SJSA1 (cell line): ENCODE results near the gene CD2. TPM values are rescaled to one million over a fixed set of nuclear protein-coding genes. Genes with fewer than 3 reads are reported as not detected.

ENCODE experiments used
- DNase-seq, 2 experiments: peaks; one replicate each; pipeline ENCODE4 v3.0.0-alpha.2; 2015 to 2020; ENCODE audit warnings: low spot score in 2 of 2, low read depth in 1 of 2
- H3K27ac ChIP-seq: fragments of 250-450 bp; sonication (Bioruptor Pico); 2 replicates; pipeline ENCODE4 v1.5.1; 2020; ENCODE audit warnings: mild to moderate bottlenecking, moderate library complexity
- H3K27me3 ChIP-seq: fragments of 250-450 bp; sonication (Bioruptor Pico); replicated peaks from 2 replicates; pipeline ENCODE4 v1.5.1; 2020; ENCODE audit warnings: mild to moderate bottlenecking, moderate library complexity
- H3K36me3 ChIP-seq: fragments of 250-450 bp; sonication (Bioruptor Pico); 2 replicates; pipeline ENCODE4 v1.5.1; 2020; ENCODE audit warnings: mild to moderate bottlenecking
- H3K4me1 ChIP-seq: fragments of 250-450 bp; sonication (Bioruptor Pico); replicated peaks from 2 replicates; pipeline ENCODE4 v1.6.1; 2021; ENCODE audit warnings: mild to moderate bottlenecking
- H3K4me3 ChIP-seq: fragments of 250-450 bp; sonication (Bioruptor Pico); 2 replicates; pipeline ENCODE4 v1.5.1; 2020; ENCODE audit warnings: mild to moderate bottlenecking
- H3K9me3 ChIP-seq: fragments of 250-450 bp; sonication (Bioruptor Pico); replicated peaks from 2 replicates; pipeline ENCODE4 v1.5.1; 2020; ENCODE audit warnings: mild to moderate bottlenecking
- total RNA-seq: library from RNA; depleted of rRNA; stranded (reverse); fragments of >200 nt; shearing (Covaris generic); gene quantifications from 2 replicates; pipeline ENCODE4 v1.2.3, GENCODE V29; 2014

Gene CD2
- total RNA-seq, 1 experiment from 2014 or later = not detected

DNA sequence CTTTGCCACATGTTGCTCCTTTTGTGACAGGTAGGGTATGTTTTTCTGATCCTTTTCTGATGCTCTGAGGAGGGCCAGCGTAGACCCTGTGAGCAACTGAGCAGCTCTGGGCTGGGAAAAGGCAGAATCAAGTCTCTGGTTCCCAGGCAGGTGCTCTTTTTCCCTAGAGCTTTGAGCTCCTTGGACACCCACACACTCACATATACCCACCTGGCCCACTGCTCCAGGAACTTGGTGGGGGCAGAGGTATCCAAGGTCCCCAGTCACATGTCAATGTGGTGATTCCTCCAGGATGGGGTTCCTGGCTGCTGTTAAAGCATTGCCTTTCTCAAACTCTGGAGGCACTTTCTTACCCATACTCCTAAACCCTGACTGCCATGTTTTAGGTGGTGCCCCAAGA lies 5.4 kb downstream of the CD2 start:
- Histone ChIP-seq H3K36me3 (no peaks in the 10 kb centered on the region), H3K4me1 (no peaks in the 10 kb centered on the region), H3K4me3 (no peak overlapping the region), H3K9me3 (no peaks in the 10 kb centered on the region), H3K27me3 (no peaks in the 10 kb centered on the region), H3K27ac (no peak overlapping the region)
- no peak for DNase-seq

- Histone ChIP-seq H3K36me3 (no peaks in the 10 kb centered on the region), H3K9me3 (no peaks in the 10 kb centered on the region), H3K27me3 (no peaks in the 10 kb centered on the region), H3K27ac (no peak overlapping the region), H3K4me1 (no peaks in the 10 kb centered on the region), H3K4me3 (no peak overlapping the region)
- no peak for DNase-seq
Measured at GRCh38 chr1:116760487-116760886, 6.3 kb downstream of the CD2 start.

DNA sequence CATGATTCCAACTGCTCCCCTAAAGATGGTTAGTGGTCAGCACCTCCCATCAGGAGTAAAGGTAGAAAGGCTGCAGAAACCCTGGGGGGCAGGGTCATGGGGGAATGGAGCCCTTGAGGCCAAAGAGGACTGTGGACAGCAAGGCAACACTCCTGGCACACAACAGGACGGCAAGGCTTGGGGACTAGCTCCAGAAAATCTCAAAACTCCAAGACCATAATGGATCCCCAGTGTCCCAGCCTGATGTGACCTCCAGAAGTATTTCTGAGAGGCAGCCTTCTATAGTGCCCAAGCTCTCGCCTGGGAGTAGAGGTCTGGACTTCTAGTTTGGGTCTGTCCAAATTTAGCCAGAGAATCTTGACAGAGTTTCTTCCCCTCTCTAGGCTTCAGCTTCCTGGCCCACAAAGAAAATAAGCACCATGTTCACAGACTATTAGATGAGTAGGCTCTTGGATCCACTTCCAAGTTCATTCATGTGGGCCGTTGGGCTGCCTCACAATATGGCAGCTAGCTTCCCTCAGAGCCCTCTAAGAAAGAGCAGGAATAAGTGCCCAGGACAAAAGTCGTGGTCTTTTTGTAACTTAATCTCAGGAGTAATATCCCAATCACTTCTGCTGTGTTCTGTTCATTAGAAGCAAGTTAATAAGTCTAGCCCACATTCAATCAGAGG lies 6.9 kb downstream of the CD2 start:
- DNase-seq = no peak
- Histone ChIP-seq H3K4me3 (no peak overlapping the region), H3K36me3 (no peaks in the 10 kb centered on the region), H3K9me3 (no peaks in the 10 kb centered on the region), H3K27ac (no peak overlapping the region), H3K4me1 (no peaks in the 10 kb centered on the region), H3K27me3 (no peaks in the 10 kb centered on the region)

DNA sequence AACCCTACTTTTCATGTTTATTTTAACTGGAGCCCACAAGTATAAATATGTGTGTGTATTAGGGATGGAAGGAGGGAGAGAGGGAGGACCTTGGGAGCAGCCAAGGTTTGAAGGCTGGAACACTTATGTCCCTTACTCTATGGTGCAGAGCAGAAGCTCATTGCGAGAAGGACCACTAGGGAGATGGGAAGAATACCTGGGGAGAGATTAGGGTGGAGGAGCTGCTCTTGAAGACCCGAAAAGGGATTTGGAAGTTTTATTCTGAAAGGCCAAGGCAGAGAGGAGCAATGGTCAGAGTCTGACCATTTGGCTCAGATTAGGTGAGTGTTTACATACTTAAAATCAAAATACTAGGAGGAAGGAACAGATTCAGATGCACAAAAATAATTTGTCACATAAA lies 8.1 kb downstream of the CD2 start:
- Histone ChIP-seq H3K4me1 (no peaks in the 10 kb centered on the region), H3K27me3 (no peaks in the 10 kb centered on the region), H3K4me3 (no peak overlapping the region), H3K9me3 (no peaks in the 10 kb centered on the region), H3K27ac (no peak overlapping the region), H3K36me3 (no peaks in the 10 kb centered on the region)
- DNase-seq = no peak

DNA sequence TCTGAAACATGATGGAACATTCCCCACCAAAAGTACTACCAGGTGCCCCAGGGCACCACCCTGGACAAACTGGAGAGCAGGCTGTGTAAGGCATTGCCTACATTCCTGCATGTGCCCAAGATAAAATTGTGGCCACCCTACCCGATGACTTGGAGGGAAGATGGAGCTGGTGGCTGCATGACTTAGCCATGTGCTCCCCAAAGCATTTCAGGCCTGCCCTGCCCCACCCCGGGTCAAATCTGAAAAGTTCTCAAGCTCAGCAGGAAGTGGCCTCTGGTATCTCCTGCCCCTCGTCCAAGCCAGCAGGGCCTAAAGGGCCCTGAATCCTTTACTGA lies 8.5 kb downstream of the CD2 start:
- H3K36me3 ChIP-seq = no peaks in the 10 kb centered on the region
- H3K27me3 ChIP-seq = no peaks in the 10 kb centered on the region
- no peaks in the 10 kb centered on the region for H3K4me1 ChIP-seq
- no peak overlapping the region for H3K27ac ChIP-seq
- no peaks in the 10 kb centered on the region for H3K9me3 ChIP-seq
- H3K4me3 ChIP-seq = no peak overlapping the region
- no peak for DNase-seq

DNA sequence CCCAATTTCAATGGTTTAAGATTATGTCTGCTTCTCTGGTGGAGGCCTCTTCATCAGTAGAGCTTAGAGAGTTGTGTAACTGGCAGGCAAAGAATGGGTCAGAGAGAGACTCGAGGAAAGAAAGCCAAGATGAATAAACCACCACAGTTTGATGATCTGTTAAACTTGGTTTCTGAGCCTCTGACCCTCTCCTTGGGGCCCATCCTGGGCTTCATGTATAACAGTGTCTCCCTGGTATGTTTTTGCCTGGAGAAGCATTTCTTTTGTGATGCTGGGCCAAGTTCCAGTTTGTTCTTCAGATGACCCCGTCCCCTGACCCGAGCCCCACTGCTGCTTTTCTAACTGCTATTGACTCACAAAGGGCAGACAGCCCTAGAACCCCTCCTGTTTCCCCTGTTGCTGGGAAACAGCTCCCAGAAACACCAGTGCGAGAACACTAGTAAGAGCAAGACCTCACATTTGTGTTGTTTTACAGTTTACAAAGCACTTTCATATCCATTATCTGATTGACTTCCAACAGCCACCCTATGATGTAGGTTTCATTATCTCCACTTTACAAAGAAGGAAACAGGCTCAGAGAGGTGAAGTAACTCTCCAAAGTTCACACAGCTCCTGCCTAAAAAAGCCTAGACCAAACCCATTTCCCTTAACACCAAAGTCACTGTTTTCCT lies 9.0 kb downstream of the CD2 start:
- Histone ChIP-seq H3K4me3 (no peak overlapping the region), H3K9me3 (no peaks in the 10 kb centered on the region), H3K27ac (no peak overlapping the region), H3K27me3 (no peaks in the 10 kb centered on the region), H3K4me1 (no peaks in the 10 kb centered on the region), H3K36me3 (no peaks in the 10 kb centered on the region)
- DNase-seq = no peak

- no peak overlapping the region for H3K4me3 ChIP-seq
- H3K27me3 ChIP-seq = no peaks in the 10 kb centered on the region
- DNase-seq = no peak
- H3K4me1 ChIP-seq = no peaks in the 10 kb centered on the region
- H3K36me3 ChIP-seq = no peaks in the 10 kb centered on the region
- no peaks in the 10 kb centered on the region for H3K9me3 ChIP-seq
- no peak overlapping the region for H3K27ac ChIP-seq
Measured at GRCh38 chr1:116763787-116764465, 9.7 kb downstream of the CD2 start.

- no peaks in the 10 kb centered on the region for H3K4me1 ChIP-seq
- no peaks in the 10 kb centered on the region for H3K36me3 ChIP-seq
- H3K27ac ChIP-seq = no peak overlapping the region
- no peak overlapping the region for H3K4me3 ChIP-seq
- H3K27me3 ChIP-seq = no peaks in the 10 kb centered on the region
- H3K9me3 ChIP-seq = no peaks in the 10 kb centered on the region
- DNase-seq = no peak
Measured at GRCh38 chr1:116764466-116764898, 10.3 kb downstream of the CD2 start.

- Histone ChIP-seq H3K27me3 (no peaks in the 10 kb centered on the region), H3K27ac (no peak overlapping the region), H3K4me1 (no peaks in the 10 kb centered on the region), H3K36me3 (no peaks in the 10 kb centered on the region), H3K4me3 (no peak overlapping the region), H3K9me3 (no peaks in the 10 kb centered on the region)
- DNase-seq = no peak
Measured at GRCh38 chr1:116764906-116765862, 11.0 kb downstream of the CD2 start.

GRCh38 chr1:116765962-116766361 lies 11.7 kb downstream of the CD2 start:
- no peaks in the 10 kb centered on the region for H3K9me3 ChIP-seq
- no peak overlapping the region for H3K27ac ChIP-seq
- no peaks in the 10 kb centered on the region for H3K36me3 ChIP-seq
- no peaks in the 10 kb centered on the region for H3K27me3 ChIP-seq
- no peak for DNase-seq
- no peaks in the 10 kb centered on the region for H3K4me1 ChIP-seq
- H3K4me3 ChIP-seq = no peak overlapping the region

DNA sequence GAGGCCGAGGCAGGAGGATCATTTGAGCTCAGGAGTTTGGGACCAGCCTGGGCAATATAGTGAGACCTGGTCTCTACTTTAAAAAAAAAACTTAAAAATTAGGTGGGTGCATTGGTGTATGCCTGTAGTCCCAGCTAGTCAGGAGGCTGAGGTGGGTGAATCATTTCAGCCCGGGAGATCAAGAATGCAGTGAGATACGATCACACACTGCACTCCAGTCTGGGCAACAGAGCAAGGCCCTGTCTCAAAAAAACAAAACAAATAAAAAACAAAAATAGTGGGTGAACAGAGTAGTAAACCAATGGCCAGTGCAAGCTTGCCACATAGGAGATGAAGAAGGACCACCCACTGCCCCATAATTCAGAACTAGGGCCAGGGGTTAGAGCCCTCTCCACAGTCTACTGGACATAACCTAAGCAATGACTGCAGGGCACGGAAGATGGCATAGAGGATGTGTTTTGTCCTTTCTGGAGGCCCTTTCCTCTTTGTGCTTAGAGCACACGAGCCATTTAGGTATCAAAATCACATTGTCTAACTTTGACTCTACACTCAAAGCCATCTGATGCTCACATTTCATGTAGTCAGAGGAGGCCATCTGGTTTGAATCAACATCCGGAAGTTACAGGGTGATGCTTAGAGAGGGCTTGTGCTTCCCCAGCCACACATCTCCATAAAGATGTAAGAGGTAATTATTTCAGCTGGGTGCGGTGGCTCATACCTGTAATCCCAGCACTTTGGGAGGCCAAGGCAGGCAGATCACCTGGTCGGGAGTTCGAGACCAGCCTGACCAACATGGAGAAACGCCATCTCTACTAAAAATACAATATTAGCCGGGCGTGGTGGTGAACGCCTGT lies 12.6 kb downstream of the CD2 start:
- Histone ChIP-seq H3K9me3 (no peaks in the 10 kb centered on the region), H3K36me3 (no peaks in the 10 kb centered on the region), H3K27me3 (no peaks in the 10 kb centered on the region), H3K4me1 (no peaks in the 10 kb centered on the region), H3K27ac (no peak overlapping the region), H3K4me3 (no peak overlapping the region)
- DNase-seq = no peak

DNA sequence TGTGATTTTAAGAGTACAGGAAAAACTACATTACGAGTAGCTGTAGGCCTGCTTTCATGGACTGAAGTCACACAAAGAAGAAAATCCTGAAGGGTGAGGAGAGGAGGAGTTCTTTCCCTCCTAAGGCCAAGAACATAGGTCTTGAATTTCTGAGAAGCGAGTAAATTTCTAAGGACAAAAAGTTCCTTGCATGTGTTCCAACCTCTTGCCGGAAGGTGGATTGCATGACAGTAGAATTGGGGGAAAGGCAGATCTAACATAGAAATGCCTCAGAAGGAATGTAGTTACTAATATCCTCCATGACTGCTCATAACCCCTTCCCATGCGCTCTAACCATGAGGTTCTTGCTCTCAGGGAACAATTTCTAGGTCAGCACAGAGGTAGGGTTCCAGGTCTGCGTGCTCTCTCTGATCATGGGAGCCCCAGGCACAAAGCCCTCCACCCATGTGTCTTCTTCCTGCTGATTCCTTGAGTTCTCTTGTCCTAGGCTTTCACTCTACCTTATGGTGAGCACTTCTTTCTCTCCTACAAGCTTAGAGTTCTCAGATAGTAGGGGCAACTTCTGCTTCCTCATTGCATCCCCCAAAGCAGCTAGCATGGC lies 13.7 kb downstream of the CD2 start:
- H3K4me3 ChIP-seq = no peak overlapping the region
- H3K36me3 ChIP-seq = no peaks in the 10 kb centered on the region
- no peak overlapping the region for H3K27ac ChIP-seq
- no peaks in the 10 kb centered on the region for H3K9me3 ChIP-seq
- no peak for DNase-seq
- no peaks in the 10 kb centered on the region for H3K4me1 ChIP-seq
- H3K27me3 ChIP-seq = no peaks in the 10 kb centered on the region
